ENCODE measurements around the gene RANBP17.
"Not testable (repeated sequence)": the region's sequence is repeated elsewhere in the genome, so short reads cannot be mapped to it uniquely, and the experiment has no call there.

Gene RANBP17

GRCh38 chr5:170821257-170821800 lies 40.5 kb upstream of the RANBP17 start:
- no peak overlapping the region for H3K18ac ChIP-seq (ENCODE audit: low read length)

DNA sequence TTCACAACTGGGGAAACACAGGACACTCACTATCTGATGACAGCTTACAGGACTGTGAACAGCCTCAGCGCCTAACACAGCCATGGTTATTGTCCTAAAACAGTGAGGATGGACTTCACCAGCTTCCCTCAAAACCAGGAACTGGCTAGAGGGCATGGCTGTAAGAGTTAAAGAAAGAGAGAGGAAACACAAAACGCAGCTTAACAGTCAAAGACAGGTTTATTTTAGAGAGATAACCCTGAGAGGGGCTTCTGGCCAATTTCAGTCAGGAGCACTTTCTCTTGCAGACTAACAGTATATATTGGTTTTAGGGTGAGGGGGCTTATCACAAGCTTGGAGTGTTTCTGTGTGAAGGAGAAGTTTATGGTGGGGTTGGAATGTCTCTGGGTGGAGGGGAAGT lies 35.7 kb upstream of the RANBP17 start:
- H3K27me3 ChIP-seq (ENCODE audit: insufficient read depth, low read length, poor library complexity), result no peaks in the 10 kb centered on the region
- H3K23ac ChIP-seq (ENCODE audit: low read length), result no peak overlapping the region
- no peak overlapping the region for H2BK120ac ChIP-seq (ENCODE audit: low read depth, low read length)
- H3K4me2 ChIP-seq (ENCODE audit: low read length), result no peak overlapping the region
- no peaks in the 10 kb centered on the region for H3K79me1 ChIP-seq (ENCODE audit: low read length)
- no peak overlapping the region for H3K27ac ChIP-seq (ENCODE audit: low read depth, low read length)
- no peak overlapping the region for H2BK15ac ChIP-seq (replicated peaks; ENCODE audit: low read depth)
- H3K18ac ChIP-seq (ENCODE audit: low read length), result no peak overlapping the region
- H3K4me3 ChIP-seq (ENCODE audit: low read length), result peak overlapping the region; percentile 42
- DNase-seq, result peak; percentile 21
- H4K5ac ChIP-seq (ENCODE audit: low read length), result no peak overlapping the region
- no peaks in the 10 kb centered on the region for H3K4me1 ChIP-seq (ENCODE audit: control insufficient read depth, low read depth, low read length)
- WGBS (ENCODE audit: extremely low coverage, insufficient coverage, low lambda C conversion rate), result no CpG with 5 or more reads among the region's 2 CpGs
- no peaks in the 10 kb centered on the region for H3K79me2 ChIP-seq (ENCODE audit: control insufficient read depth, insufficient read depth, low read length)
- no peak overlapping the region for H3K56ac ChIP-seq (ENCODE audit: low read length)
- H3K9ac ChIP-seq (ENCODE audit: low read length), result no peak overlapping the region
- H2BK5ac ChIP-seq (ENCODE audit: low read length), result no peak overlapping the region
- no peaks in the 10 kb centered on the region for H3K36me3 ChIP-seq (ENCODE audit: control insufficient read depth, insufficient read depth, low read length)
- no peak overlapping the region for H3K4ac ChIP-seq (ENCODE audit: low read depth, low read length)
- H4K8ac ChIP-seq (ENCODE audit: low read depth, low read length), result no peak overlapping the region
- no peak overlapping the region for H2AK5ac ChIP-seq (ENCODE audit: low read length)

More at GRCh38 chr5:170821257-170821800, 40.5 kb upstream of the RANBP17 start:
- no peak overlapping the region for H2BK120ac ChIP-seq (ENCODE audit: low read depth, low read length)
- no CpG with 5 or more reads among the region's 4 CpGs for WGBS (ENCODE audit: extremely low coverage, insufficient coverage, low lambda C conversion rate)
- no peak overlapping the region for H3K4ac ChIP-seq (ENCODE audit: low read depth, low read length)
- H3K4me2 ChIP-seq (ENCODE audit: low read length), result no peak overlapping the region
- H4K5ac ChIP-seq (ENCODE audit: low read length), result no peak overlapping the region
- H3K79me2 ChIP-seq (ENCODE audit: control insufficient read depth, insufficient read depth, low read length), result no peaks in the 10 kb centered on the region
- no peak overlapping the region for H3K23ac ChIP-seq (ENCODE audit: low read length)
- no peak for DNase-seq
- H3K4me3 ChIP-seq (ENCODE audit: low read length), result no peak overlapping the region
- no peak overlapping the region for H3K56ac ChIP-seq (ENCODE audit: low read length)
- no peaks in the 10 kb centered on the region for H3K27me3 ChIP-seq (ENCODE audit: insufficient read depth, low read length, poor library complexity)
- H3K79me1 ChIP-seq (ENCODE audit: low read length), result no peaks in the 10 kb centered on the region
- H2BK5ac ChIP-seq (ENCODE audit: low read length), result no peak overlapping the region
- H3K9ac ChIP-seq (ENCODE audit: low read length), result no peak overlapping the region
- no peaks in the 10 kb centered on the region for H3K36me3 ChIP-seq (ENCODE audit: control insufficient read depth, insufficient read depth, low read length)
- no peaks in the 10 kb centered on the region for H3K4me1 ChIP-seq (ENCODE audit: control insufficient read depth, low read depth, low read length)
- H2AK5ac ChIP-seq (ENCODE audit: low read length), result no peak overlapping the region
- H2BK15ac ChIP-seq (replicated peaks; ENCODE audit: low read depth), result no peak overlapping the region
- no peak overlapping the region for H3K27ac ChIP-seq (ENCODE audit: low read depth, low read length)
- no peak overlapping the region for H4K8ac ChIP-seq (ENCODE audit: low read depth, low read length)

- no peak overlapping the region for H3K23ac ChIP-seq (ENCODE audit: low read length)
- no peaks in the 10 kb centered on the region for H3K79me2 ChIP-seq (ENCODE audit: control insufficient read depth, insufficient read depth, low read length)
- H2AK5ac ChIP-seq (ENCODE audit: low read length), result no peak overlapping the region
- H2BK120ac ChIP-seq (ENCODE audit: low read depth, low read length), result no peak overlapping the region
- no CpG with 5 or more reads among the region's 7 CpGs for WGBS (ENCODE audit: extremely low coverage, insufficient coverage, low lambda C conversion rate)
- H3K9ac ChIP-seq (ENCODE audit: low read length), result no peak overlapping the region
- H3K4me2 ChIP-seq (ENCODE audit: low read length), result no peak overlapping the region
- H4K8ac ChIP-seq (ENCODE audit: low read depth, low read length), result no peak overlapping the region
- no peaks in the 10 kb centered on the region for H3K27me3 ChIP-seq (ENCODE audit: insufficient read depth, low read length, poor library complexity)
- no peak overlapping the region for H3K56ac ChIP-seq (ENCODE audit: low read length)
- no peaks in the 10 kb centered on the region for H3K36me3 ChIP-seq (ENCODE audit: control insufficient read depth, insufficient read depth, low read length)
- no peak overlapping the region for H3K4me3 ChIP-seq (ENCODE audit: low read length)
- no peak overlapping the region for H3K27ac ChIP-seq (ENCODE audit: low read depth, low read length)
- DNase-seq, result peak; percentile 34
- H3K4me1 ChIP-seq (ENCODE audit: control insufficient read depth, low read depth, low read length), result no peaks in the 10 kb centered on the region
- H3K18ac ChIP-seq (ENCODE audit: low read length), result no peak overlapping the region
- no peak overlapping the region for H2BK15ac ChIP-seq (replicated peaks; ENCODE audit: low read depth)
- no peak overlapping the region for H4K5ac ChIP-seq (ENCODE audit: low read length)
- no peak overlapping the region for H2BK5ac ChIP-seq (ENCODE audit: low read length)
- H3K4ac ChIP-seq (ENCODE audit: low read depth, low read length), result no peak overlapping the region
- H3K79me1 ChIP-seq (ENCODE audit: low read length), result no peaks in the 10 kb centered on the region
Measured at GRCh38 chr5:170832241-170832640, 29.6 kb upstream of the RANBP17 start.

- H3K4ac ChIP-seq (ENCODE audit: low read depth, low read length); DNase-seq; H3K9ac ChIP-seq (ENCODE audit: low read length); H3K56ac ChIP-seq (ENCODE audit: low read length); H3K27me3 ChIP-seq (ENCODE audit: insufficient read depth, low read length, poor library complexity); H2AK5ac ChIP-seq (ENCODE audit: low read length); H3K4me2 ChIP-seq (ENCODE audit: low read length); H3K18ac ChIP-seq (ENCODE audit: low read length); H4K8ac ChIP-seq (ENCODE audit: low read depth, low read length); H3K4me1 ChIP-seq (ENCODE audit: control insufficient read depth, low read depth, low read length); H3K36me3 ChIP-seq (ENCODE audit: control insufficient read depth, insufficient read depth, low read length); H3K79me2 ChIP-seq (ENCODE audit: control insufficient read depth, insufficient read depth, low read length); H2BK120ac ChIP-seq (ENCODE audit: low read depth, low read length); H3K79me1 ChIP-seq (ENCODE audit: low read length); H2BK5ac ChIP-seq (ENCODE audit: low read length); H3K23ac ChIP-seq (ENCODE audit: low read length); H3K4me3 ChIP-seq (ENCODE audit: low read length); H2BK15ac ChIP-seq (replicated peaks; ENCODE audit: low read depth); H4K5ac ChIP-seq (ENCODE audit: low read length); H3K27ac ChIP-seq (ENCODE audit: low read depth, low read length): not testable (repeated sequence)
- no CpG with 5 or more reads among the region's 2 CpGs for WGBS (ENCODE audit: extremely low coverage, insufficient coverage, low lambda C conversion rate)
Measured at GRCh38 chr5:170833981-170834380, 27.8 kb upstream of the RANBP17 start.

DNA sequence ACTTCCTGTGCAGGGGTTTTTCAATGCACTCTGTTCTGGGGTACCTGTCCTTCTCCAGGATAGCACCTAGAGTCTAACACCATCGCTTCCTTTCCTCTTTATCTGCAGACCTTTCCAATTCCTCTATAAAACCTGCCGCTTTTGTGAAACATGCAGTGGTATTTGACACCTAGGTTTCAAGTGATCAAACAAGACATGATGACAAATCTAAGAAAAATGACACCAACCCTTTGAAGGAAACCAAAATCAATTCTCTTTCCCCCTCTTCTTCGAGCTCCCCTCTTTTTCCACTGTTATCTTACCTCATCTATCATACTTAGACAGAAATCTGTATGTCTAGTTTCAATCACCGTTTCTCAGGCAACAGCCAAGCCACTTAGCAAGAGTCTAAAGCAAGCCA lies 25.6 kb upstream of the RANBP17 start:
- no peak overlapping the region for H4K8ac ChIP-seq (ENCODE audit: low read depth, low read length)
- H3K4me2 ChIP-seq (ENCODE audit: low read length), result no peak overlapping the region
- peak; percentile 67 for DNase-seq

DNA sequence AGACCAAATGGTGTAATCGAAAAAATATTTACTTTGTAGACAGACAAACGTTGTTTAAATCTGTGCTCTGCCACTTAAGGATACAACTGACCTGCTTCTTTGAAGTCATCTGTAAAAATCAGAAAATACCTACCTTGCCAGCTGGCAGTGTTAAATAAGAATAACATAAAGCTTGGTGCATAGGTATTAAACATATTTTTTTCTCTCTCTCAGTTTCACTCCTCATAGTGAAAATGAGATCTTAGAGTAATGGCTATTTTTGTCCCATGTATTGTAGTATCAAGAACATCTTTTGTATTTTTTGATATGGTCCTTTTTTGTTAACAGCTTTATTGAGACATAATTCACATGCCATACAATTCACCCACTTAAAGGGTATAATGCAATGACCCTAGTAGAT lies 17.9 kb upstream of the RANBP17 start:
- Histone ChIP-seq H3K23ac (ENCODE audit: low read length) (no peak overlapping the region), H4K8ac (ENCODE audit: low read depth, low read length) (no peak overlapping the region), H3K4me3 (ENCODE audit: low read length) (no peak overlapping the region), H3K4me2 (ENCODE audit: low read length) (no peak overlapping the region), H3K36me3 (ENCODE audit: control insufficient read depth, insufficient read depth, low read length) (no peaks in the 10 kb centered on the region), H3K27me3 (ENCODE audit: insufficient read depth, low read length, poor library complexity) (no peaks in the 10 kb centered on the region), H4K5ac (ENCODE audit: low read length) (no peak overlapping the region), H2AK5ac (ENCODE audit: low read length) (no peak overlapping the region), H3K4ac (ENCODE audit: low read depth, low read length) (no peak overlapping the region), H3K79me1 (ENCODE audit: low read length) (no peaks in the 10 kb centered on the region), H2BK120ac (ENCODE audit: low read depth, low read length) (no peak overlapping the region), H2BK5ac (ENCODE audit: low read length) (no peak overlapping the region), H2BK15ac (replicated peaks; ENCODE audit: low read depth) (no peak overlapping the region), H3K56ac (ENCODE audit: low read length) (no peak overlapping the region), H3K27ac (ENCODE audit: low read depth, low read length) (no peak overlapping the region), H3K9ac (ENCODE audit: low read length) (no peak overlapping the region), H3K79me2 (ENCODE audit: control insufficient read depth, insufficient read depth, low read length) (no peaks in the 10 kb centered on the region), H3K4me1 (ENCODE audit: control insufficient read depth, low read depth, low read length) (no peaks in the 10 kb centered on the region), H3K18ac (ENCODE audit: low read length) (no peak overlapping the region)
- WGBS (ENCODE audit: extremely low coverage, insufficient coverage, low lambda C conversion rate), result no CpG with 5 or more reads among the region's 2 CpGs
- no peak for DNase-seq

More for the DNA sequence above, 25.6 kb upstream of the RANBP17 start:
- Histone ChIP-seq H3K56ac (ENCODE audit: low read length) (no peak overlapping the region), H3K4ac (ENCODE audit: low read depth, low read length) (no peak overlapping the region), H3K36me3 (ENCODE audit: control insufficient read depth, insufficient read depth, low read length) (no peaks in the 10 kb centered on the region), H3K18ac (ENCODE audit: low read length) (no peak overlapping the region), H2BK5ac (ENCODE audit: low read length) (no peak overlapping the region), H2BK120ac (ENCODE audit: low read depth, low read length) (no peak overlapping the region), H4K5ac (ENCODE audit: low read length) (no peak overlapping the region), H3K23ac (ENCODE audit: low read length) (no peak overlapping the region), H3K27ac (ENCODE audit: low read depth, low read length) (no peak overlapping the region), H3K4me1 (ENCODE audit: control insufficient read depth, low read depth, low read length) (no peaks in the 10 kb centered on the region), H3K9ac (ENCODE audit: low read length) (no peak overlapping the region), H2BK15ac (replicated peaks; ENCODE audit: low read depth) (no peak overlapping the region), H3K79me1 (ENCODE audit: low read length) (no peaks in the 10 kb centered on the region), H3K4me3 (ENCODE audit: low read length) (no peak overlapping the region), H2AK5ac (ENCODE audit: low read length) (no peak overlapping the region), H3K27me3 (ENCODE audit: insufficient read depth, low read length, poor library complexity) (no peaks in the 10 kb centered on the region), H3K79me2 (ENCODE audit: control insufficient read depth, insufficient read depth, low read length) (no peaks in the 10 kb centered on the region)
- WGBS (ENCODE audit: extremely low coverage, insufficient coverage, low lambda C conversion rate), result no CpG with 5 or more reads among the region's 4 CpGs
